ENCODE results near the gene GOSR2. TPM values are rescaled to one million over a fixed set of nuclear protein-coding genes. Genes with fewer than 3 reads are reported as not detected.

Gene GOSR2
- total and polyA plus RNA-seq, 2 donors (not counting 1 experiment from before 2014, with no cell fraction given) = 49.5 to 72.8 TPM

DNA sequence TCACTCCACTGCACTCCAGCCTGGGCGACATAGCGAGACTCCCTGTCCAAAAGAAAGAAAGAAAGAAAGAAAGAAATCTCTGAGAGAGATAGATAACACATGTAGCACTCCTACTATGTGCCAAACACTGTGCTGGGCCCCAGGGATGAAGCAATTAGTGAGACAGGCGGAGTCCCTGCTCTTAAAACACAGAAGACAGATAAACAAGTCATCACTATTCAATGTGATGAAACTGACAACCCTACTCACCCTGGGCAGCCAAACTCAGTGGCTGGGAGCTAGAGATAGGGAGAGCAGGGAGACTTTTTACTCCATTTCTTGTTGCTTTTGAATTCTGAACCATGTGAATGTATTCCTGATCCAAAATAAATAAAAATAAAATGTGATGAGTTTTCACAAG lies 35.2 kb upstream of the GOSR2 start:
- Histone ChIP-seq H3K9ac (ENCODE audit: insufficient read depth, low read length) (no peak overlapping the region), H3K9me3 (ENCODE audit: control insufficient read depth, insufficient read depth, low read depth, low read length) (no peaks in the 10 kb centered on the region), H3K79me2 (ENCODE audit: control insufficient read depth, insufficient read depth, low read length) (no peaks in the 10 kb centered on the region), H4K20me1 (ENCODE audit: control insufficient read depth, extremely low read depth, insufficient read depth, low read length) (no peaks in the 10 kb centered on the region), H3K36me3 (ENCODE audit: control insufficient read depth, insufficient read depth, low read length) (no peaks in the 10 kb centered on the region), H3K4me1 (ENCODE audit: control insufficient read depth, extremely low read depth, insufficient read depth, low read length) (no peaks in the 10 kb centered on the region), H3K27ac (ENCODE audit: insufficient read depth, low read length) (no peak overlapping the region), H2AFZ (ENCODE audit: low read length) (no peak overlapping the region), H3K27me3 (ENCODE audit: control insufficient read depth, insufficient read depth, low read length) (peaks cover 27% of the 10 kb centered on the region), H3K4me3 (replicated peaks in 1 of 4; ENCODE audit: control extremely low read depth in 1 of 4, insufficient read depth in 1 of 4, low read depth in 3 of 4, low read length in 4 of 4) (no peak overlapping the region), H3K4me2 (ENCODE audit: extremely low read depth, insufficient read depth, low read length) (no peak overlapping the region)
- no peak for DNase-seq (ENCODE audit: low read depth in 2 of 2)
- no peak for TF ChIP-seq EZH2 (IDR thresholded peaks at IDR 0.05; ENCODE audit: low read length, missing control alignments)
- TF ChIP-seq, protein P1, sequence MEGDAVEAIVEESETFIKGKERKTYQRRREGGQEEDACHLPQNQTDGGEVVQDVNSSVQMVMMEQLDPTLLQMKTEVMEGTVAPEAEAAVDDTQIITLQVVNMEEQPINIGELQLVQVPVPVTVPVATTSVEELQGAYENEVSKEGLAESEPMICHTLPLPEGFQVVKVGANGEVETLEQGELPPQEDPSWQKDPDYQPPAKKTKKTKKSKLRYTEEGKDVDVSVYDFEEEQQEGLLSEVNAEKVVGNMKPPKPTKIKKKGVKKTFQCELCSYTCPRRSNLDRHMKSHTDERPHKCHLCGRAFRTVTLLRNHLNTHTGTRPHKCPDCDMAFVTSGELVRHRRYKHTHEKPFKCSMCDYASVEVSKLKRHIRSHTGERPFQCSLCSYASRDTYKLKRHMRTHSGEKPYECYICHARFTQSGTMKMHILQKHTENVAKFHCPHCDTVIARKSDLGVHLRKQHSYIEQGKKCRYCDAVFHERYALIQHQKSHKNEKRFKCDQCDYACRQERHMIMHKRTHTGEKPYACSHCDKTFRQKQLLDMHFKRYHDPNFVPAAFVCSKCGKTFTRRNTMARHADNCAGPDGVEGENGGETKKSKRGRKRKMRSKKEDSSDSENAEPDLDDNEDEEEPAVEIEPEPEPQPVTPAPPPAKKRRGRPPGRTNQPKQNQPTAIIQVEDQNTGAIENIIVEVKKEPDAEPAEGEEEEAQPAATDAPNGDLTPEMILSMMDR (conservative IDR thresholded peaks at IDR 0.05 in 1 of 2, IDR thresholded peaks at IDR 0.05 in 1 of 2; ENCODE audit: low read depth in 1 of 2, low read length in 2 of 2) = no peak

DNA sequence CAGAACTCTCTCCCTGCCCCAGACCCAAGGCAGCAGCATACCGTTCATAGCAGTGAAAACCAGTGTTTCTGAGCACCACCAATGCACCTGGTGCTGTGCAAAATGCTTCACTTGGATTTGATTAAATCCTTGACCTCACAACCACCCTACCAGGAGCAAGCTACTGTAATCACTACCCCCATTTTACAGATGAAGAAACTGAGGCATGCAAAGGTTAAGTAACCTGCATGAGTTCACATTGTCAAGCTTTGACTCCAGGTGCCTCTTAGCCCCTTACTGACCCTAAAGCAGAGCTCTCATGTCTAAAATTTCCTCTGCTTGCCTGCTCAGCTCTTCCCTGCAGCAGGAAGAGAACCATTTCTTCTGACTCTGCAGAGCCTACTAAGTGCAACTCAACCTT lies 34.2 kb upstream of the GOSR2 start:
- Histone ChIP-seq H3K9ac (ENCODE audit: insufficient read depth, low read length) (no peak overlapping the region), H3K27me3 (ENCODE audit: control insufficient read depth, insufficient read depth, low read length) (peaks cover 37% of the 10 kb centered on the region), H3K4me3 (replicated peaks in 1 of 4; ENCODE audit: control extremely low read depth in 1 of 4, insufficient read depth in 1 of 4, low read depth in 3 of 4, low read length in 4 of 4) (no peak overlapping the region), H3K27ac (ENCODE audit: insufficient read depth, low read length) (no peak overlapping the region), H3K9me3 (ENCODE audit: control insufficient read depth, insufficient read depth, low read depth, low read length) (no peaks in the 10 kb centered on the region), H2AFZ (ENCODE audit: low read length) (no peak overlapping the region), H3K36me3 (ENCODE audit: control insufficient read depth, insufficient read depth, low read length) (no peaks in the 10 kb centered on the region), H4K20me1 (ENCODE audit: control insufficient read depth, extremely low read depth, insufficient read depth, low read length) (no peaks in the 10 kb centered on the region), H3K4me2 (ENCODE audit: extremely low read depth, insufficient read depth, low read length) (no peak overlapping the region), H3K79me2 (ENCODE audit: control insufficient read depth, insufficient read depth, low read length) (no peaks in the 10 kb centered on the region), H3K4me1 (ENCODE audit: control insufficient read depth, extremely low read depth, insufficient read depth, low read length) (no peaks in the 10 kb centered on the region)
- no peak for DNase-seq (ENCODE audit: low read depth in 2 of 2)
- TF ChIP-seq, protein P1 (conservative IDR thresholded peaks at IDR 0.05 in 1 of 2, IDR thresholded peaks at IDR 0.05 in 1 of 2; ENCODE audit: low read depth in 1 of 2, low read length in 2 of 2) = no peak
- no peak for TF ChIP-seq EZH2 (IDR thresholded peaks at IDR 0.05; ENCODE audit: low read length, missing control alignments)

DNA sequence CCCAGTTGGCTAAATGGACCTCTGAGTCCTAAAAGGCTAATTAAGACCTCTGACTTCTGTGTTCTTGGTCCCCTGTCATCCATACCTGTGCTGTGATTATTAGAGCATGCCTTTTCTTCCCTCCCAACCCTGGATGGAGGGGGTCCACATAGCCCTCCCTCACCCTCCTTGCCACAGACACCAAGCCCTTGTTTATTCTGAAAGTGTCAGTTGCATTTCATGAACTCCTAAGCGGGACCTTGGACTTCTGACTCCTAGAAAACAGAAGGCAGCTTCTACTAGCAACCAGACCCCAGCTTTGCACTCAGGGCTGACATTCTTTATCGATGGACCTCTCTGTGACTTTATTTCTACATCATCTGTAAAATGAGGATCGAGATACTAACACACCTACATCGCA lies 33.4 kb upstream of the GOSR2 start:
- H3K27ac ChIP-seq (ENCODE audit: insufficient read depth, low read length) = no peak overlapping the region
- TF ChIP-seq, protein P1 (conservative IDR thresholded peaks at IDR 0.05 in 1 of 2, IDR thresholded peaks at IDR 0.05 in 1 of 2; ENCODE audit: low read depth in 1 of 2, low read length in 2 of 2) = no peak
- TF ChIP-seq EZH2 (IDR thresholded peaks at IDR 0.05; ENCODE audit: low read length, missing control alignments) = no peak
- H3K4me2 ChIP-seq (ENCODE audit: extremely low read depth, insufficient read depth, low read length) = no peak overlapping the region
- H3K79me2 ChIP-seq (ENCODE audit: control insufficient read depth, insufficient read depth, low read length) = no peaks in the 10 kb centered on the region
- no peaks in the 10 kb centered on the region for H4K20me1 ChIP-seq (ENCODE audit: control insufficient read depth, extremely low read depth, insufficient read depth, low read length)
- no peak overlapping the region for H3K9ac ChIP-seq (ENCODE audit: insufficient read depth, low read length)
- no peak for DNase-seq (ENCODE audit: low read depth in 2 of 2)
- H3K4me1 ChIP-seq (ENCODE audit: control insufficient read depth, extremely low read depth, insufficient read depth, low read length) = no peaks in the 10 kb centered on the region
- H3K36me3 ChIP-seq (ENCODE audit: control insufficient read depth, insufficient read depth, low read length) = no peaks in the 10 kb centered on the region
- H3K27me3 ChIP-seq (ENCODE audit: control insufficient read depth, insufficient read depth, low read length) = peaks cover 43% of the 10 kb centered on the region
- H2AFZ ChIP-seq (ENCODE audit: low read length) = no peak overlapping the region
- H3K4me3 ChIP-seq (replicated peaks in 1 of 4; ENCODE audit: control extremely low read depth in 1 of 4, insufficient read depth in 1 of 4, low read depth in 3 of 4, low read length in 4 of 4) = no peak overlapping the region
- H3K9me3 ChIP-seq (ENCODE audit: control insufficient read depth, insufficient read depth, low read depth, low read length) = no peaks in the 10 kb centered on the region

Data from fibroblast of lung (primary cell).